ENCODE measurements around the gene RXRA.

Gene RXRA

DNA sequence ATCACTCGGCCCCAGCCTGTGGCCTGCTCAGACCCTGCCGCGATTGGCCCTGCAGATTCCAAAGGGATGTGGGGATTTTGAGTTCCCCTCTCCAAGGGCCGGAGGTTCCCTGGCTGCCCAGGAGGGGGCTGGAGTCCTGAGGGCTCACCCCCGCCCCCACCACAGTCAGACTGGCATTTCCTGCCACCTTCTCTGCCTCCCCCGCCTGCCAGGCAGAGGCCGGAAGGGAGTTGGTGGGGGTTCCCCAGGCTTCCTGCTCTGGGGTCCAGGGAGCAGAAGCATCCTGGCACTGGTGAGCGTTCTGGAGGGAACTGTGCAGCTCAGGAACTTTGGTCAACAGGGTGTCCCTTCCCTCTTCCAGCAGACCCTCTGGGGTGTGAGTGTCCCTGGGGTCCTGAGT lies 70.6 kb downstream of the RXRA start:
- peak; percentile 24 to 29 for DNase-seq (ENCODE audit: low read depth in 1 of 2, low spot score in 1 of 2)

- no peak for DNase-seq (ENCODE audit: low read depth in 1 of 2, low spot score in 1 of 2)
Measured at GRCh38 chr9:134398756-134399155, 72.5 kb downstream of the RXRA start.

DNA sequence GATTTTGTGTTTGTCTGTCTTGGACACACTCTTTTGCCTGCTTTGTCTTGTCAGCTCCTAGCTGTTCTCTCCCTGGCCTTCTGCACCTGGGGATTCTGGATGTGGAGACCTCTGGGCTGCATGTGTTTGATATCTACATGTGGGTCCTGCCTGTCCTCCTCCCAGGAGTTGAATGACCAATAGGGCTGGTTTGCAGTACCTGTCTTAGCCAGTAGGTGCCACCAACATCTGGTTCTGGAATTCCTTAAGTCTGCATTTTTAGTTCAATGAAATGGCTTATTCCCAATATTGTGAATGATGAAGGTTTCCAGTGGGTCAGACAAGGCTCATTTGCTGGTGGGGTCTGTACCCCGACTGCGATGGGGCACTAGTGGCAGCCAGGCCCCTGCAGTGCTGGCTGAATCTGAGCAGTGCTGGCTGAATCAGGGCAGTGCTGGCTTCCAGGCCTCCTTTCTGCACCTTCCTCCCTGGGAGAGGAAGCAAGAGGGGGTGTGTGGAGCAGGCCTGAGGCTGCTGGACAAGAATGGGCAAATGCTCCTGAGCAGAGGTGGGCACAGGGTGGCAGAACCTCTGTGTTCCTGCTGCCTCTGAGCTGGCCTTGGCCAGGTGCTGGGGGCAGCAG lies 73.3 kb downstream of the RXRA start:
- no peak for DNase-seq (ENCODE audit: low read depth in 1 of 2, low spot score in 1 of 2)

- DNase-seq (ENCODE audit: low read depth in 1 of 2, low spot score in 1 of 2), result no peak
Measured at GRCh38 chr9:134400283-134400682, 74.0 kb downstream of the RXRA start.

DNA sequence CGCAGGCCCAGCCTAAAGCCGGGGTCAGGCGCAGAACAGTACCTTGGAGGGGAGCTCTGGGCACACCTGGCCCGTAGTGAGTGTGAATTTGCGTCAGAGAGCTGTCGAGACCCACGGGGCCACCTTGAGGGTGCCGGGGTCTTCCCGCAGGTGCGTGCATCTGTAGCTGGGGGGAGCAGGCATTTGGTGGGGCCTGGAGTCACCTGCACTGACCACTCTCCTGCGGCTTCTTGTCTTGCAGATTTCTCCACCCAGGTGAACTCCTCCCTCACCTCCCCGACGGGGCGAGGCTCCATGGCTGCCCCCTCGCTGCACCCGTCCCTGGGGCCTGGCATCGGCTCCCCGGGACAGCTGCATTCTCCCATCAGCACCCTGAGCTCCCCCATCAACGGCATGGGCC lies 75.1 kb downstream of the RXRA start:
- no peak for DNase-seq (ENCODE audit: low read depth in 1 of 2, low spot score in 1 of 2)

GRCh38 chr9:134402182-134402581 lies 75.9 kb downstream of the RXRA start:
- DNase-seq (ENCODE audit: low read depth in 1 of 2, low spot score in 1 of 2), result no peak

DNA sequence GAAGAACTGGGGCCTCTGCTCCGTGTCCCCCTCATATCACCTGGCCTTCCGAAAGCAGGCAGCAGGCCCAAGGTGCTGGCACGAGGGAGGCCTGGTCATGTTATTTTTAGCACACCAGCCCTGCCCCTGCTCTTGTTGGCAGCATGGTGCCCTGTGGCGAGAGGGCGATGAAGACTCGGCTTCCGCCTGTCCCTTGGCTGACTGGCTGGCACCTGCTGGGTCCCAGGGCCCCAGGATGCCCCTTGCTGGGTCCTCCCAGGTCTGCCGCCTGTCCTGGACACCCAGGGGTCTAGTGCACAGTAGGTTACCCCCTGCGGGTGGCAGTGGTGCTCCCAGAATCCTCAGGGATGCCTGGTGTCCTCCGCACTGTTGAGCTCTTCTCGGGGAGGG lies 77.0 kb downstream of the RXRA start:
- DNase-seq (ENCODE audit: low read depth in 1 of 2, low spot score in 1 of 2), result no peak

- no peak for DNase-seq (ENCODE audit: low read depth in 1 of 2, low spot score in 1 of 2)
Measured at GRCh38 chr9:134403682-134404301, 77.5 kb downstream of the RXRA start.

- no peak for DNase-seq (ENCODE audit: low read depth in 1 of 2, low spot score in 1 of 2)
Measured at GRCh38 chr9:134404376-134405358, 78.4 kb downstream of the RXRA start.

DNA sequence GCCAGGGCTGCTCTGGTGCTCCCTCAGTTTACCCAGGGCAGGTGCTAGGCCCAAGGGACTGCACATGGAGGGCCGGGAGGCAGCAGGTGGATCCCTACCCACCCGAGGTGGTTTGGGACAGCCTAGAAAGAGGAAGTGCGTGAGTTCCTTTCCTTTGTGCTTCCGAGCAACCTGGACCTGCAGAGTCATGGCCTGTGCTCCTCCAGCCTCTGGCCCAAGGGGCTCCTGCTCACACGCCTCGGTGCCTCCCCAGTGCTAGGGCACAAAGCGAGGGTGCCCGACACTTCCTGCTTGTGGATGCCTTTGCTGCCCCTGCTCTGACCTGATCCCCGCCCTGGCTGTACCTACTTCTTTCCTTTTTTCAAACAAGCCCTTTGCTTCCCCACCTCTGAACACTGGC lies 79.3 kb downstream of the RXRA start:
- DNase-seq (ENCODE audit: low read depth in 1 of 2, low spot score in 1 of 2), result no peak

GRCh38 chr9:134406366-134407120 lies 80.3 kb downstream of the RXRA start:
- no peak for DNase-seq (ENCODE audit: low read depth in 1 of 2, low spot score in 1 of 2)

- DNase-seq (ENCODE audit: low read depth in 1 of 2, low spot score in 1 of 2), result peak; percentile 46 to 68
Measured at GRCh38 chr9:134407121-134407779, 81.0 kb downstream of the RXRA start.

DNA sequence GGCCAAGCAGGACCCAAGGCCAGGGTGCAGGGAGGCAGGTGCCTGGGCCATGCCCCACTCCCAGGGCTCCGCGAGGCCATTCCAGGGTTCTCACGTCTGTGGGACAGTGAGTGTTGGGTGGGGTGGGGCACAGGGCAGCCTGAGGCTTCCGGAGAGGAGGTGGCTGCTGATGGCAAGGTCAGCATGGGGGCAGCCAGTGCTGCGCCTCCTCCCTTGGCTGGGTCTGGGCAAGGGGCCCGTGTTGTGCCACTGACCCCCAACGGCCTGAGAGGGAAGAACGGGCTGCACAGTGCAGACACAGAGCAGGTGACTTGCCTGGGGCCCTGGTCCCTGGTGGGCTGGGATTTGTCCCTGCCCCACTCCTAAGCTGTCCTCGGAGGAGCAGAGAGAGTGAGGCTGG lies 82.1 kb downstream of the RXRA start:
- DNase-seq (ENCODE audit: low read depth in 1 of 2, low spot score in 1 of 2), result no peak

GRCh38 chr9:134408939-134409737 lies 82.9 kb downstream of the RXRA start:
- no peak for DNase-seq (ENCODE audit: low read depth in 1 of 2, low spot score in 1 of 2)

DNA sequence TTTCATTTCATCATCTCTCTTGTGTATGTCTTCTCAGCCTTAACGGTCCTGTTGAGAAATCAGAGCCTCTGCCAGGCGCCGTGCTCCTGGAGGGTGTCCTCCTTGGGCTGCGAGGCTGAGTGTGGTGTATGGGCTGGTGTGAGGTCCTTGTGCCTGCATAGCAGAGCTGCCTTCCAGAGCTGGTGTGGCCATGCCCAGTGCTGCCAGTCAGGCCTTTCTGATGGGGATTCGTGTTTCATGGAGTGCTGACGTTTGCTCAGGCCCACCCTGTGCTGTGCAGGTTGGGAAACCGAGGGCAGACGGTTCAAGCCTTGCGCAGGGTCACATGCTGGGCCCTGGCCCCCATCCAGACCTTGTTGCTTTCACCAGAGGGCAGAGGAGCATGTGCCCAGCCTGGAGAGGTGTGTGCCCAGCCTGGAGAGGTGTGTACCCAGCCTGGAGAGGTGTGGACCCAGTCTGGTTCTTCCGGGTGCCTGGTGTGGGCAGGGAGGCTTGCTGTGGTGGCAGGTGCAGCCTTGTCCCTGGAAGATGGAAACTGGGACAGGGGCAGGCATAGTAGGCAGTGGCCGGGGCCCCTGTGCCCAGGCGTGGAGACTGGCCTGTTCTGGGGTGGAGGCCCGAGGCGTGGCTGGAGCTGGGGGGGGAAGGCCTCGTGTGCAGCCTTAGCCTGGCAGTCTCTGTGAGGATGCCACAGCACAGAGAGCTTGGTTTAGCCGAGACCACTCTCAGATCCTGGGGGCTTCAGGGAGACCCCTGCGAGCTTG lies 84.0 kb downstream of the RXRA start:
- no peak for DNase-seq (ENCODE audit: low read depth in 1 of 2, low spot score in 1 of 2)

GRCh38 chr9:134410835-134411217 lies 84.6 kb downstream of the RXRA start:
- no peak for DNase-seq (ENCODE audit: low read depth in 1 of 2, low spot score in 1 of 2)

DNA sequence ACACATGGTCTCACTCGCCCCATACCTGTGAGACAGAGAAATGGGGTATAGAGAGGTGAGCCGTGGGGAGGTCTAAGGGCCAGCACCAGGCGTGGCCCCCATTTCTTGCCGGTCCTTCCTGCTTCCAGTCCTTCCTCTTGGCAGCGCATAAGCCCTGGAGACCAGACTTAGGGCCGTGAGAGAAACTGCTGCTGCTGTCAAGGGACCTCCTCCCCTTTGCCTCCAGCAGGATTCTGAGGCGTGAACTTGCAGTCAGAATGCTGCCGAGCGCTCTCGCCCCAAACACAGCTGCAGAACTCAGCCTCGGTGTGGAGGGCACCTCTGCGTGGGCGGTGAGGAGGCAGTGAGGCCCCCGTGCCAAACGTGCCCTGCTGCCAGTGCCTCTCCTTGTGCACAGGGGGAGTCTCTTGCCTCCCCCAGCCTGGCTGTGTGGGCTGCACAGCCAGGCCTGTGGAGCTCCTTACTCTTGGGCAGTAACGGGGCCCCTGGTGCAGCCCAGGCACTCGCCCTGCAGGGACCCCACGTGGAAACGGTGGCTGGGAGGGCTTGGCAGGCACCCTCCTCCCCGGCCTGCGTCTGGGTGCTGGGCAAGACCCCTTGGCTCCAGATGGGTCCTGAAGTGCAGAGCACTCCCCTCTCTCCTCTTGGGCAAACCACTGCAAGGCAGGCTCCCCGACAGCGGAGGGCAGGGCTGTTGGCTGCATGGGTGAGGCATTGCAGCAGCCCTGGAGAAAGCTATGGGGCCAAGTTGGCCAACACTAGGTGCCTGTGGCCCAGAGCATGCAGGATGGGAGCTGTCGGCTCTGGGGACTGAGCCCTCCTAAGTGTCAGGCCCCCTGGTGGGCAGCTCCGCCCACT lies 85.4 kb downstream of the RXRA start:
- no peak for DNase-seq (ENCODE audit: low read depth in 1 of 2, low spot score in 1 of 2)

DNA sequence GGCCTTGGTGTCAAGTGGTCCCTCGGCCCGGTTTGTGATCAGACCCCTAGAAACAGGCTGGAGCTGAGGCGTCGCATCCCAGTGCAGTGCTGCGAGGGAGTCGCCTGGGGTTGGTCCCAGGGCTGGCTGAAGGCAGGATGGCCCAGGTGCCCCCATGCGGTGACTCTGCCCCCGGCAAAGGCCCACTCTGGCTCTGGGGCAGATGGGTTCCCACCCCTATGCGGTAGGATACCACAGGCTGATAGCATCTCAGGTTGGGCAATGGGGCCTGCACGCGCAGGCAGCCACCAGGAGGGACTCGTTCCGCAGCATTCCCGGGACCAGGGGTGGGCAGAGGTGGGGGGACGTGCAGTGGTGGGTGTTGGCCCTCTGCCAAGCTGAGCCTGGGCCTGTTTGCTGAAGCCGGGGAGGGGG lies 86.0 kb downstream of the RXRA start:
- no peak for DNase-seq (ENCODE audit: low read depth in 1 of 2, low spot score in 1 of 2)

Data from stimulated activated CD4-positive, alpha-beta T cell treated with anti-CD3 and anti-CD28 coated beads, Interleukin-15, amount 100 ng/mL, for 1 hour (primary cell).